GM21390 (cell line): ENCODE measurements around the gene KSR2.

Experiments
- ATAC-seq: cut with Tn5 transposase; IDR thresholded peaks from one replicate; pipeline ENCODE4 v1.9.1; 2021; ENCODE audit not compliant: unreplicated experiment

The KSR2 gene

DNA sequence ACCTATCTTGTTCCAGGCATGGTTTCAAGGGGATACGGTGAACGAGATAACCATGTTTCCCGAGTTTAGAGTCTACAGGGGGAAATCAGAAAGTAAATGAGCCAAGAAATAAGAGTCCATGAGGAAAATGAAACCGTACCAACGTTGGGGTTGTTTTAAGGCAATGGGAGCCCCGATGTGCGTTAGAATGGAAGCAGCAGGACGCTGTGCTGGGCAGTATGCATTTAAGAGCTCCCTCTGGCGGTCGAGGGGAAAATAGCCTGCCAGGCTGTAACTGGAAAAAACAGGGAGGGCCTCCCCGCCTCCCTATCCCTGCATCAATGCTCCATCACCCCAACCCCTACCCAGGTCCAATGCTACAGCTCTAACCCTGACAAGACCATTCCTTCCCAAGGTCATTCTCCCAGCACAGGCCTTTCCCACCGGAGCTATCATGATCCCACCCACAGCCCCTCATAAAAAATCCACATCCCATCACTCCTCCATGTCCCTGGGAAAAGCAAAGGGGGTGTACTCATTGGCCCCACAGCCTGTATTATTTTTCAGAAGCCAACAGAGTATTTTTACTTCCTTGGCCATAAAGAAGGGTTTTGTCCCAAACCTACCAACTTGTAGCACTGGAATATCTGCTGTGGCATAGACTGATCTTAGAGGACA, 381.0 kb downstream of the KSR2 start:
- no peak for ATAC-seq

DNA sequence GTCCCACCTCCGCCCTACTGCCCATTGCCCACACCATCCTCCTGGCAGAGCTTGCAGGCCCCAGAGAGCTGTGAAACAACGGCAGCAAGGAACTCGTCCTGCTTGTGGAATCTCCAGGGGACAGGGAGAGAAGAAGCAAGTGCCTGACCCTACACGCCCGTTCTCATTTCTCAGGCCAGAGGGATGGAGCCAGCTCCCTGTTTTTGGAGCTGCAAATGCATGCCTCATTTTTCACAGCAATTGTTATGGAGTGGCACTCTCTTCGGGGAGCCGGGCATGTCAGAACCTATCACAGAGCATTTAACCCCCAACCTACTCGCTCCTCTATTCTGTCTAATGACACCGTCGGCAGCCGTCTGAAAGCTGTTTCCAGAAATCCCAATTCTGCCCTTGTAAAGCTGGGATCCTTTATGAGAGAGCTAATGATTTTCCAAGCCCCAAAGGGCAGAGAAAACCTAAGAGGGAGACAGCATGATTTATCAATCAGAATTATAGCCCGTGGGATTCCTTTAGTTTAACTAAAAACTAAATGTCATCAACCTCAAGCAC, 385.0 kb downstream of the KSR2 start:
- ATAC-seq = no peak

DNA sequence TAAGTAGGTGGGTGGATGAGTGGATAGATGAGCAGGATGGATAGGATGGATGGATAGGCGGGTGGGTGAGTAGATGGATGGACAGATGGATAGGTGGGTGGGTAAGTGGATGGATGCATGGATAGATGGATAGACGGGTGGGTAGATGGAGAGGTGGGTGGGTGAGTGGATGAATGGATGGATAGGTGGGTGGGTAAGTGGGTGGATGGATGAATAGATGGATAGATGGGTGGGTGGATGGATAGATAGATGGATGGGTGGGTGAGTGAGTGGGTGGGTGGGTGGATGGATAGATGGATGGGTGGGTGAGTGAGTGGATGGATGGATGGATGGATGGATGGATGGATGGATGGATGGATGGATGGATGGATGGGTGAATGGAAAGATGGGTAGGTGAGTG, 385.7 kb downstream of the KSR2 start:
- no peak for ATAC-seq

DNA sequence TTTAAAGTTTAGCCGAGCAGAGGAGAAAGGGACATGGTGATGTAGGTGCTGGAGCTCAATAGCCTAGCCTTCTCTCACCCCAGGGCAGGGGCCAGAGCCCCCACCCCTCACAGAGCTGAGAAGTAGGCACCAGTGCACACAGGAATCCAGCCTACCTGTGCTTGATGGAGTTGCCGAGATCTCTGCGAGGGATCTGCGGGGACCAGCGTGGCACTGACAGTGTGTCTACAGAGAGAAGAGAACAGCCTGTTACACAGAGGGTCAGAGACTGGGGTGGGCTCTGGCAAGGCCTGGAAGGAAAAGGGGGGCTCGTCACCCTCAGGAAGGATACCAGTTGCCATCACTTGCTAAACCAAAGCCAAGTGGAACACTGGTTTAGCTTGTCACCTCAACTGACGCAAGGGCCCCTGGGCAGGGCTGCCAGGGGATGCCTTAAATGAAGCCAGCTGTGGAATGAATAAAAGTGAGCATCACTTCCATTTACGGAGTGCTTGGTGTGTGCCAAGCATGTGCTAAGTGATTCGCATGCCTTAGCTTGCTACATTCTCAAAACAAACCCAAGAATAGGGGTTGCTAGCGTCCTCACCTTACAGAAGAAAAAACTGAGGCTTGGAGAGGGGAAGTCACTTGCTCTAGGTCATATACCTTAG, 386.5 kb downstream of the KSR2 start:
- ATAC-seq = no peak

DNA sequence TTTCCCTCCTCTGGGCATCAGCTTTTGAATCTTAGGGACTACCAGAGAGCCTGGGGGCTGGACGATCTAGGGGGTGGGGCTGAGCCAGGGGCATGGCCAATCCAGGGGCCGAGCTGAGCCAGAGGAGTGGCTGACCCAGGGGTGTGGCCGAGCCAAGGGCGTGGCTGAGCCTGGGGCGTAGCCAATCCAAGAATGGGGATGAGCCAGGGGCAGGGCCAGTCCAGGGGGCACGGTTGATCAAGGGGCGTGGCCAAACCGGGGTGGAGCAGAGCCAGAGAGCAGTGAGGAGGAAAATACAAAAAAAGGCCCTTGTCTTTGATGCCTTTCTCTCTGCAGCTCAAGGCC, 388.1 kb downstream of the KSR2 start:
- ATAC-seq = no peak

DNA sequence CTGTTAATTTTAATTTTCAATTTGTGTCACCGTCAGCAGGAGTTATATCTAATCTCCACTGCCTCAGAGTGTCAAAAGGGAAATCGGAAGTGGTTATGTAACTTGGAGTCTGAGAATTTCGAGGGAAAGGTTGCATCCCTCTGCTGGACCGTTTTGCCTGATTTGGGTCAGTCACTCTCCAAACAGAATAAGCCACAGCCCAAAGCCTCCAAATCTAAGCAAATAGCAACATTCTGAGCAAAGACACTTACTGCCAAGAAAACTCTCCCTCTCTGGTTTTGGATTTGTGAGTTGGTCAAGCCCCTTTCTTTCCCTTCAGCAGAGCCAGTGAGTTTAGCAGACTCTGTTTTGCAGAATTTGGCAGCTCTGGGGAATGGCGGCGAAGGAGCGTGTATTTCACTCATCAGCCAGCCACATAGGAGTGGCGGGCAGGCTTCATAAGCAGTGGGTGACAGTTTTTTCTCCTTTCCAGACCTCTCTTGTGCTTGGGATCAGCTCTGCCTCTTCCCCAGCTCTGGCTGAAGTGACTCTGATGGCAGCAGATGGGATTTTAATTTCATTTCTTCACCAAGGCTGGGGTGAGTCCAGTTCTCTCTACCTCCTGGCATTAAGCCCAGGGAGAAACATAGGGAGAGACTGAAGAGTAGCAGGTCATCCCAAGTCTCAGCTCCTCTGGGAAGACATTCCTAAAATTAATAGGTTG, 388.6 kb downstream of the KSR2 start:
- no peak for ATAC-seq

DNA sequence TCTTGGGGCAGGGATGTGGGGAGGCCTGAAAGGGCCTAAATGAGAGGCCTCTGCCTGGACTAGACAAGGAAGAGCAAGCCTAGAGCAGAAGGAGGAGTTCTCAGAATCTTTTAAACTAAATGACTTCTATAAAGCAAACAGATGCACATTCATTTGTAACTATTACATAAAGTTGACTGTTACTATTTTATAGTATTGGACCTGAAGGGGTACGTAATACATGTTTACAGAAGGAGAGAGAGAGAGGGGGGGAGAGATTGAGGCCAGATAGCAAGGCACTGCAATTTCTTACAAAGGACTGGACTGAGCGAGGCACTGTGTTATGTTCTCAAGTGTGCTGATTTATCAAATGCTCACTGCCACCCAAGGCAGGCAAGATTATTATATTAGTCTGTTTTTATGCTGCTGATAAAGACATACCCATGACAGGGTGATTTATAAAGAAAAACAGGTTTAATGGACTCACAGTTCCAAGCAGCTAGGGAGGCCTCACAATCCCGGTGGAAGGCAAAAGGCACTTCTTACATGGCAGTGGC, 391.6 kb downstream of the KSR2 start:
- no peak for ATAC-seq

DNA sequence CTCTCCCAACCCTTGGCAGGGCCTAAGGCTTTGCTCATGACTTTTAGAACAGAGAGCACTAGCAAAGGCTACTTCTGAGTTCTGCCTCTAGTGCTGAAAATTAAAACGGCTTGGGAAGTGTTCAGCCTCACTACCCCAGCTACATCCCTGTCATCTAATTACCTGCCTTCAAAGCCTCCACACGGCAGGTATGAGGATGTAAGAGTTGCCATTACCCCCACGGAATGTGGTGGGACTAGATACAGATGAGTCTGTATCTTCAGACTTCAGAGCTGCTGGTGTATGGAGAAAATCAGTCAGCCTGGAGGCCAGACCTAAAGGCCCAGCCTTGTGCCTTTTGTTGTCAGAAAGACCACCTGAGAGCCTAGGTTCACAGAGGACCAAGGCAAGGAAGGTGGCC, 392.7 kb downstream of the KSR2 start:
- no peak for ATAC-seq

DNA sequence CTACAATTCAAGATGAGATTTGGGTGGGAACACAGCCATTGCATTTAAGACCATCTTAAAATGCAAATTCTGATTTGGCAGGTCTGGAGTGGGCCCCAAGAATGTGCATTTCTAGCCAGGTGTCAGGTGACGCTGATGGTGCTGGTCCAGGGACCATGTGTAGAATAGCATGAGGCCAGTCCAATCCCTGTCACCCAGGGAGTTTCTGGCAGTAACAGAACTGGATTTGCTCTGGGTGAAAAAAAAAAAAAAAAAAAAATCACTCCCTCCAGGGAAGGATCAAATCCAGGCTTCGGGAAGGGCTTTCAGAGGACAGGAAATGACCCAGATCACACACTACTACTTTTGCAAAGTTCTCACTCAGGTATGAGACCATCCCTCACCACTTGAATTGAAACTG, 394.1 kb downstream of the KSR2 start:
- ATAC-seq = no peak

DNA sequence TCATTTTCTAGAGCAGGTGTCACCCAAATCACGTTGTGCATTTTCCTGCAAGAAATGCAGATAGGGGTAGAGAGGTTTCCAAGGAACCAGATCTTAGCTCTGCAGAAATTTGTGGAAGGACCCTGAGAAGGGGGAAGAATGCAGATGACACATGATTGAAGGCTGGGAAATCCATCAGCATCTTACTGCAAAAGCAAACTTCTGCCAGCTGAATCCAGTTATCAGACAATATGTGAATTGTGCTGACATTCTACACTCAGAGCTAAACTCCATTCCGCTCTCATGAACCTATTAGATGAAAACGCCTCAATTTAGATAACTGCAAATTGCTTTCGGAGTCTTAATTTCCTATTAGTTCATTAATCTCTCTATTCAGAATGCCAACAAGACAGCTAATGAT, 396.0 kb downstream of the KSR2 start:
- no peak for ATAC-seq

DNA sequence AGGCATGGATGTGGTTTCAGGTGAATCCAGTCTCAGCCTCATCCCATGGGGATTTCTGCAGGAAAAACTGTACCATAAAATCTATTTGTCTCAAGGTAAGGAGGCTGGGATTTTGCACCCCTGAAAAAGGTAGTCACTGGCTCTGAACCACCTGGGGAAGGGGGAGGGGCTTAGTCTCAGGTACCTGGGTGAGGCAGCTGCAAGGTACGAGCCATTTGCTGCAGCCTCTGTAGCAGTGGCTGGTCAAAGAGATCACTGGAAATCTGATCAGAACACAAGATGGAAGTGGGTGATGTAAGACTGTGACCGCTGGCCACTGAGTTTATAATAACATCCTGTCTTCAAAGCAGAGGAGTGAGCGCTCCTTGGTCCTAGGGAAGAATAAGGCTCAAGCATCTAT, 397.5 kb downstream of the KSR2 start:
- no peak for ATAC-seq

DNA sequence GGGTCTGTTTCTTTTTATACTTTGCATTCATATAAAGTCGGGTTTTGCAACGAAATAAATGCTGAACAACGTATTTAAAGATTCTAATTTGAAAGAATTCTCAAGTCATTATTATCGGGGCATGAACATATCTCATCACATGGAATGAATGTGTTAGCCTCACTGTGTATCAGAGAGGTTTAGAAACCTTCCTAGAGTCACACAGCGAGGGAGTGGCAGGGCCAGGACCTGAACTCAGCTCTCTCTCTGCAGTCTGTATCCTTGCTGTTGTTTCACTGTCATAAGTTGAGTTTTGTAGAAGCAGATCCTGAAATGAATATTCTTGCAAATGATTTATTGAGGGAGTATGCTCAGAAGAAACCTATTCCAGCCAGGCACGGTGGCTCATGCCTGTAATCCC, 398.2 kb downstream of the KSR2 start:
- no peak for ATAC-seq

DNA sequence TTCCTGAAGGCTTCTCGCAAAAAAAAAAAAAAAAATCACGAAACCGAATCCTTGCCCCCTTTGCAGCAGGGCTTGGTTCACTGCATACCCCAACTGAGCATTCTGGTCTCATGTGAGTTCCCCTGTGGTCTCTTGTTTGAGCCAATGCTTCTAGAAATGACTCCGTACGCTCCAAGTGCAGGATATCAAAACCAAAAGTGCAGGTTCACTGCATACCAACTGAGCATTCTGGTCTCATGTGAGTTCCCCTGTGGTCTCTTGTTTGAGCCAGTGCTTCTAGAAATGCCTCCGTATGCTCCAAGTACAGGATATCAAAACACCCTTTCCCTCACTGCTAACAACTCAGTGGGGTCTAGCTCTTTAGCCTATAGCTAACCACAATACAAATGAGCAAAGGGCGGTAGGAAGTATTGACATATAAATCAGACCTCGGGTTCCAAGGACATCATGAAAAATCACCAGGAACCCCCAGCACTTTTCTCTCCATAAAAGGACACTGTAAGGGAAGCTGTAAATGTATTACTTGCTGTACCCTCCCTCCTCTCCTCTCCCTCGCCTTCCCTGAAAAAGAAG, 401.1 kb downstream of the KSR2 start:
- peak; percentile 58 for ATAC-seq

DNA sequence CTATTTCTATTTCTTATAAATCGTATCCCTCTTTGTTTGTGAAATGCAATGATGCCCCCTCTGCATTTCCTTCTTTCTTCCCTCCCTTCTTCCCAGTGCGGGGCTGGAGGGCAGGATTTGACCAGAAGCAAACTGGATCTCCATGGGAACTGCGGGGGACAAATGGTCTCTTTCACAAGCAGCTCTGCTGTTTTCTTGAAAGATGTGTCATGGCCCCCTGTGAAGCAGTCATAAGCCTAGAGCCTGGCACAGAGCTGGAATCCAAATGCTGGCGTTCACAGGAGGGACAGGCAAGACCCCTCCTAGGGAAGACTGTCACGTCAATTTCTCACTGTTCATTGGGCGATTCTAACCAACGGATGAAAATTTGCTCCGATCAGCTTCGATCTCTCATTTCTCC, 403.9 kb downstream of the KSR2 start:
- ATAC-seq = no peak

DNA sequence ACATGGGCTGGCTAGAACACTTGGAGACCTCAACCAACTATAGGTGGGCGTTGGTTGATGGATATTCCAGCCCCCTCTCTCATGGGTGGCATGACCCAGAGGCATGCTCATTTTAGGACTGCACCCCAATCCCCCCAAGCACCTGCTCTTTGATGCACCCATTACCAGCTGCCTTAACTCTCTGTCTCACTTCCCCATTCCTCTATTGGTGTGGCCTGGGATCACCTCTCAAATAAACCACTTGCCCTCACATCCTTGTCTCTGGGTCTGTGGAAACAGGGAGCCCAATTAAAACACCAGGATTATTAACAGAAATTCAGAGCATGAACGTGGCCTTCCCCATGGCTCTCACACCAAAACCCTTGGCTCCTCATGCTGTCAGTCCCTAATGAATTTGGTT, 405.1 kb downstream of the KSR2 start:
- no peak for ATAC-seq

DNA sequence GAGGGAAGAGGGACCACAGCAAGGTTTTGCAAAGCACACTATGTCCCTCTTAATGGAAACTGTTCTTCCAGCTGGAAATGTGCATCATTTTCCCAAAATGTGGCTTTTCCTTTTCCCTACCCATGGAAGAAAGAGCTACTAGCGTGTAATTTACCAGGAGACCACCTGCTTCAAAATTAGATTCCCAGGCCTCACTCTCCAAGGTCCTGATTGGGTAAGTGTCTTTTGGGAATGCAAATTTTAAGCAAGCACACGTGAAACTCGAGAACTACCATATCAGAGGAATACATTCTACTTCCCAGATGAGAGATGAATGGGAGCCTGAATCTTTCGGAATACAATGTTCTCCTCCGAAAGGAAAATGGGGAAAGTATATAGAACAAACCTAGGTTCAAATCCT, 405.8 kb downstream of the KSR2 start:
- no peak for ATAC-seq

DNA sequence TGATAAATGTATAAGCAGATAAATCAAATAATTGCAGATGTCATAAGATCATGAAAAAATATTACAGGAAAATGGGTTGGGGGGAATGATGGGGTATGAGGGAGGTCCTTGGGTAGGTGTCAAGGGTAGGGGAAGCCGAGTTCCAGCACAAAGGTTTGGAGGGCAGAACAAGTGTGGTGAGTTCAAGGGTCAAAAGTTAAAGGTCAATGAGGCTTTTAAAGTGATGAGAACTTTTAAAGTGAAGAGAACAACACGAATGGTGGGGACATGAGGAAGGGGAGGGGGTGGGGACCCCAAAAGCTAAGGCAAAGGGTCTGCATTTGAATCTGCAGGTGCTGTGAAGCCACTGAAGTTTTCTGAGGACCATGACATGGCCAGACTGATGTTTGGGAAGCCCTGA, 406.8 kb downstream of the KSR2 start:
- ATAC-seq = no peak

DNA sequence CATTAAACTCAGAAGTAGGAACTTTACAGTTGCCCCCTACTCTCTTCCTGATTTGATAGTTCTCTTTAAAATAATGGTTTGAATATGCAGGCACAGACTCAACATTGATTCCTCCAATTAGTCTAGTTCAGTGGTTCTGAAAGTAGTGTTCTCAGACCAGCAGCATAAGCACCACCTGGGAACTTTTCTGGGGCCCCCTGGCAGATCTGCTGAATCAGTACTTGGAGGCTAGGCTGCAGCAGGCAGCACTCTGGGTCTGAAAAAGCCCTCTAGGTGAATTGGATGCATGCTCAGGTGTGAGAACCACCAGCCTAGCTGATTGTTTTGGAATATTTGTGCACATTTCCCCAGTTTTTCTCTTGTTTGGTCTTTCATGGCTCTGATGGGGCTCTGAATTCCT, 408.8 kb downstream of the KSR2 start:
- ATAC-seq = no peak

DNA sequence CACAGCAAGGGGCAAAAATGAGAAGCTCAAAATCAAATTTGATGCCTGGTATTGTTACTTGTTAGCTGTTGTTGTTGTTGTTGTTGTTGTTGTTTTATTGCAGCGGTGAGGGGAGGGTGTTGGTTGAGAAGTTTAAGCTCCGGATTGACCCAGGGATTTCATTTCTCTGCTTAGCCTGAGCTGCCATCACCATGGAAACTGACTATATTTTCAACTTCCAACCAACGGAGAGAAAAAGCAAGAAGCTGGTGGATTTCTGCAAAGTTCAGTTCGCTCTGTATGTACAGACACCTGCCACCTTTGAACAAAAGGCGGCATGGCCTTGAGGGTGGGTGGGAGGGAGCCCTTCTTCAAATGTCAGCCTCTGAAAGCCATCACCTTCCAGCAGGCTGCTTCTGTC, 412.9 kb downstream of the KSR2 start:
- ATAC-seq = no peak

DNA sequence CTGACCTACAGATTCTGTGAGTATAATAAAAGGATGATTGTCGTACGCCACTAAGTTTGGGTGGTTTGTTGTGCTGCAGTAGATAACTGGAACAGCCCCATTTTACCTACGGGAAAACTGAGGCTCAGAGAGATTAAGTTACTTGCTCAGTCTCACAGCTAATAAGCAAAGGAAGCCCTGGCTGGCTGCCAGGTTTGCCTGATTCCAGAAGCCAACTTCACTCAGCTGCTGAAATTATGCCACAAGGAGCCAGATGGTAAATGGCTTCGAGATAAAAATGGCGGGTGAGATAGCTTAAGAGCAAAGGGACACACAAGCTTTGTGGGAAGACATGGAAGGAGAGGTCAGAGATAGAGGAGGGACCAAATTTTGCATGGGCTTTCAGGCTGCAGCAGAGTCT, 415.8 kb downstream of the KSR2 start:
- ATAC-seq = no peak

DNA sequence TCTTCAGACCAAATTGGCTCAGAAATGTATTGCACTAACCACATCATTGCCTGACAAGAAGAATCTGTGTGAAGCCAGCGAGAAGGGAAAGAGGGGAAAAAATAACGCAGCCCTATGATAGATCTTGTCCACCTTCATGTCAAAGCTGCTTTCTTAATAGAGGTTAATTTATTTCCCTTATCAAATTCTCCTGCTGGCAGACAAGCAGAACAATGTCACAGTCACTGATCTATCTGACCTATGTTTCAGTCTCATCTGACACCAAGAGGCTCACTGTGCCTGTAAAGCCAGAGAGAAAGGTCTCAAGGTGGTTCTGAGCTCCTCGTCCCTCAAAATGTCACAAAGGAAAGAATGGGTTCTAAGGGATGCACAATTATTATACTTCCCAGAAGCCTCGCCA, 417.1 kb downstream of the KSR2 start:
- ATAC-seq = no peak

DNA sequence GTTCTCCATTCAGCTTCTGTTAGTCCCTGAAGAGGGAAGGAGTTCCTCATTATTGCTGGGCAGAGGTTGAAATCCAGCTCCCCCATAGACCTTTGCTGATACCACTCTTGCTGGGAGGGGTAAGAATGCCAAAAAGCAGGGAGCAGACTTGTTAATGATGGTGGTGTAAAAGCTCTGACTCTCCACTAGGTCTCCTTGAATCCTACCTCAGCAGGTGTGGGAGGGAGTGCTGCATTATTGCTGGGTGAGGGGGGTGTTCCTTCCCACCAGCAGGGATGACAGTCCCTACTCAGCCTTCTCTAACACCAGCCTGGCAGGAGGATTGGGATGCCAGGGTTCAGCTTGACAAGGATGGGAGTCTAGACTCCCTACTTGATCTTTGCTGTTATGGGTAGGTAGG, 421.6 kb downstream of the KSR2 start:
- no peak for ATAC-seq
